Lower leg skin (tissue), 4 donors: ENCODE measurements around the gene CD36. TPM values are rescaled to one million over a fixed set of nuclear protein-coding genes. Genes with fewer than 3 reads are reported as not detected.

Experiments used
- DNase-seq, 2 donors: peaks; one replicate each; pipeline ENCODE4 v3.0.0-alpha.2; 2019; ENCODE audit warnings: low spot score in 2 of 2
- H3K4me3 ChIP-seq: fragments of 200-600 bp; sonication (generic); 2 replicates; pipeline ENCODE4 v1.5.1; 2017; ENCODE audit warnings: mild to moderate bottlenecking, low read depth; ENCODE audit not compliant: poor library complexity, severe bottlenecking
- POLR2A ChIP-seq, 2 donors: fragments of 450-650 bp; IDR thresholded peaks; one replicate each; pipeline ENCODE4 v1.6.1; 2016 to 2017; ENCODE audit warnings: antibody characterized with exemption in 2 of 2, mild to moderate bottlenecking in 1 of 2, moderate library complexity in 1 of 2
- WGBS, 2 donors: methylation state at CpG; one replicate each; pipeline ENCODE4 v1.1.5; 2018; 5-methylcytosine and 5-hydroxymethylcytosine counted together
- intact Hi-C: fragments of 100-400 bp; cut with DNase I; formaldehyde crosslinking; loops from one replicate; pipeline ENCODE4 v1.15.0; 2023; ENCODE audit warnings: low total_unique reads
- total RNA-seq, 4 donors: library from RNA; depleted of rRNA; stranded (reverse); fragments of >200 nt; gene quantifications; one replicate each; pipeline ENCODE4 v1.1.0, GENCODE V29; 2016
- TF ChIP-seq, protein P1 (sequence below), 3 donors: fragments of 450-650 bp; IDR thresholded peaks; one replicate each; pipeline ENCODE4 v1.5.1; 2016; ENCODE audit warnings: antibody characterized with exemption in 3 of 3, mild to moderate bottlenecking in 3 of 3, moderate library complexity in 2 of 3

Gene CD36
- total RNA-seq, 4 donors from 2014 or later: 31.3 to 140 (median 78.2) TPM

DNA sequence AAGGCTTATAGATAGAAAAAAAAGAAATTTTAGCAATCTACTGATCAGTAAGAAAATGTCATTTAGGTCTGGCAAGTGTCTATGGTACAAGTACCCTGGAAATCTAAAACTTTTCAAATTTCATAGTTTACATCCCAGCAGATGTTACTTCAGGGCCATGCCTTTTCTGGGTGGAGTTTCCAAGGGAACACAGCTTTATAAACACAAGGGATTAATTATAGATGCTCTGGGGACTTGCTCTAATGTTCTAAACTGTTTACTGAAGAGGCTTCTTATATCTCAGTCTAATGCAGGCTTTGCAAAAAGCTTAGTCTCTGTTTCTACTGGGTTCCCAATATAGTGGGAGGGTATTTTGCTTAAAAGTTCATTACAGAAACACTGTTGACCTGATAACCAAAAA lies 3.1 kb downstream of the CD36 start:
- no peak for TF ChIP-seq POLR2A (IDR thresholded peaks at IDR 0.05)
- TF ChIP-seq, protein P1, sequence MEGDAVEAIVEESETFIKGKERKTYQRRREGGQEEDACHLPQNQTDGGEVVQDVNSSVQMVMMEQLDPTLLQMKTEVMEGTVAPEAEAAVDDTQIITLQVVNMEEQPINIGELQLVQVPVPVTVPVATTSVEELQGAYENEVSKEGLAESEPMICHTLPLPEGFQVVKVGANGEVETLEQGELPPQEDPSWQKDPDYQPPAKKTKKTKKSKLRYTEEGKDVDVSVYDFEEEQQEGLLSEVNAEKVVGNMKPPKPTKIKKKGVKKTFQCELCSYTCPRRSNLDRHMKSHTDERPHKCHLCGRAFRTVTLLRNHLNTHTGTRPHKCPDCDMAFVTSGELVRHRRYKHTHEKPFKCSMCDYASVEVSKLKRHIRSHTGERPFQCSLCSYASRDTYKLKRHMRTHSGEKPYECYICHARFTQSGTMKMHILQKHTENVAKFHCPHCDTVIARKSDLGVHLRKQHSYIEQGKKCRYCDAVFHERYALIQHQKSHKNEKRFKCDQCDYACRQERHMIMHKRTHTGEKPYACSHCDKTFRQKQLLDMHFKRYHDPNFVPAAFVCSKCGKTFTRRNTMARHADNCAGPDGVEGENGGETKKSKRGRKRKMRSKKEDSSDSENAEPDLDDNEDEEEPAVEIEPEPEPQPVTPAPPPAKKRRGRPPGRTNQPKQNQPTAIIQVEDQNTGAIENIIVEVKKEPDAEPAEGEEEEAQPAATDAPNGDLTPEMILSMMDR (IDR thresholded peaks at IDR 0.05): no peak
- intact Hi-C loops: no loop called here
- H3K4me3 ChIP-seq: no peak overlapping the region
- DNase-seq: no peak

DNA sequence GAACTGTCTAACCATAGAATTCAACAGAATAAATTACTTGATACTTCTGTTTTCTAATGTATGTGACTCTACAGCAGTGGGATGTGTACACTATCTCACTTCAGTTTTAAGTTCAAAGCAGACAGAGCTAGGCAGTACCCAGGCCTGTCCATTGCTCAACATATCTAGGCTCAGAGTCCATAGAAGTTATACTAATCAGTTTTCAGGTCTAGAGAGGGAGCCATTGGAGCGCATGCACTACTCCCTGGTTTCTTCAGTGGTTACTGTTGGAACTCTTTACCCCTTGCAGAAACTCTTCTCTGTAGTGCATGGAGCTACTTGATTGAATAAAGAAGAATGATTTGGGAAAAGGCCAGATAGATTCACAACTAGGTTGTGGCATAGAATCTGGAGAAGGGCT lies 4.4 kb downstream of the CD36 start:
- no peak for TF ChIP-seq POLR2A (IDR thresholded peaks at IDR 0.05)
- TF ChIP-seq, protein P1 (IDR thresholded peaks at IDR 0.05): no peak
- WGBS, 2 donors: 89 to 91% methylated on average over 1 of the region's 1 CpG
- intact Hi-C loops: no loop called here
- H3K4me3 ChIP-seq: no peak overlapping the region
- no peak for DNase-seq

DNA sequence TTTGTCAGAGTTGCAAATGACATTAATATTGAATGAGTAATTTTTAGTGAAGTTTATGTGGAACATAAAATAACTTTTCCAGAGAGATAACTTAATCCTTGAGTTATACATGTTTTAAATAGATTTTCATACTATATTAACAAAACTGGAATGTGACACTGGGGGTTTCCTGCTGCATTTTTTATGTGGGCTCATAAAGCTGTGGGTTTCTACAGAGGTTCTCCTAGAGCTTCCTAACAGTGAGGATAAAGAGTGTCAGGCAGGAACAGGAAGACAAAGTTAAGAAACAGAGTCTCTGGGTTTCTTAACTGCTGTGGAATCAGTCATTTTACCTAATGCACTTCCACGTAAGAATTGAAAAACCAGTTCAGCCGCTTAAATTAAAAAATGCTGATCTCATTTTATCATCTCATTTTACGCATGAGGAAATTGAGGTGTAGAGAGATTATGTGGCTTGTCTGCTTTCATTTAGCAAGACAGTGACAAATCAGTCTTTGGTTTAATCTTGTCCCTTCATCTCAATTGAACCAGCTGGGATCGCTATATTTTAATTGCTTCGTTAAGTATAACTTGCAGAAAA lies 5.0 kb downstream of the CD36 start:
- H3K4me3 ChIP-seq: no peak overlapping the region
- intact Hi-C loops: no loop called here
- WGBS, 2 donors: 43 to 54% methylated on average over 5 of the region's 5 CpGs
- no peak for DNase-seq
- TF ChIP-seq, protein P1 (IDR thresholded peaks at IDR 0.05): no peak
- TF ChIP-seq POLR2A (IDR thresholded peaks at IDR 0.05): no peak

DNA sequence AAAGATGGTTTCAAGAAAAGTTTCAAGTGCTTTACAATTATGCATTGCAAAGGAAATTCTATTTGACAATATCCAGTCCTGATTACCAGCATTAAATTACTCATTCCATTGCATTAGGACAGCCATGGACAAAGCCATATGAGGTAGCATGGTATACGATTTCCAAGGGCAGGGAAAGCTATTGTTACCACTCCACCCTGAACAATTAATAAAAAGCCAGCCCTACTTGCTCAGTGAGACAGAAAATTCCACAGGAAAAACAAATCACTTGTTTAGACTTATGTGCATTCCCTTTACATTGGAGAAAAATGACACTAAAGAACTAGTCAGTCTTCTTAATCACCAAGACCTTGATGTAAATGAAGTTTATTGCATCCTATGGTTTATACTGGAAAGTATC lies 5.6 kb downstream of the CD36 start:
- intact Hi-C loops: no loop called here
- no peak for TF ChIP-seq POLR2A (IDR thresholded peaks at IDR 0.05)
- TF ChIP-seq, protein P1 (IDR thresholded peaks at IDR 0.05): no peak
- no peak overlapping the region for H3K4me3 ChIP-seq
- DNase-seq: no peak
- WGBS, 2 donors: 59 to 61% methylated on average over 1 of the region's 1 CpG

GRCh38 chr7:80646083-80646865 lies 7.8 kb downstream of the CD36 start:
- intact Hi-C loops: no loop called here
- no peak for DNase-seq
- no peak for TF ChIP-seq POLR2A (IDR thresholded peaks at IDR 0.05)
- TF ChIP-seq, protein P1 (IDR thresholded peaks at IDR 0.05): no peak
- no peak overlapping the region for H3K4me3 ChIP-seq
- 67 to 72% methylated on average over 9 of the region's 9 CpGs for WGBS, 2 donors
